CD4-positive, alpha-beta T cell treated with Interleukin-17A for 1 hour (primary cell): ENCODE measurements around the gene MAN1A1.

ENCODE experiments used
- DNase-seq: peaks from one replicate; pipeline ENCODE4 v3.0.0-alpha.2; 2020

The MAN1A1 gene

GRCh38 chr6:119226089-119226488 lies 123.5 kb downstream of the MAN1A1 start:
- DNase-seq = no peak

DNA sequence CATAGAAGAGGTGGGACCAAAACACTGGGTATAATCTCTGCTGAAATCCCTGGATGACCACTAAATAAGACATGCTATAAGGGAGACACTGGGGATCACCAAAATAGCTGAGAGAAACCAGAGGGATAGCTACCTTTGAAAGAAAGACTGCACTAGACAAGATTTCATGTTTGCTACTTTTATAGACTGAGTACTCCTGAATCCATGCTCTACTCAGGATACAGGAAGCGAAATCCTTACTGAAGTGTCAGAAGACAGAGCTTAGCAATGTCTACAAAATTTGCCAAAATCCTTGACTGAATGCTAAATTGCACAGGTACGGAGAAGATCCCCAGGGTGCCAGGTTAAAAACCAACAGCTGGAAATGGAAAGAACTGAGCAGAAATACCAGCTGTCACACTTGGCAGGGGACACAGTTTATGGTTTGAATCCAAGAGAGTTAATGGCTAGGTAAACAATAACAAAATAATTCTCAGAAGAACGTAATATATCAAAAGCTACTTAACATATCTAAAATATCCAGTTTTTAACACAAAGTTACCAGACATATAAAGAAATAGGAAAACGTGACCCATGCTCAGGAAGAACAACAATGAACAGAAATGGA lies 125.4 kb downstream of the MAN1A1 start:
- DNase-seq = no peak

GRCh38 chr6:119220452-119220851 lies 129.1 kb downstream of the MAN1A1 start:
- DNase-seq = no peak

GRCh38 chr6:119218548-119218947 lies 131.0 kb downstream of the MAN1A1 start:
- DNase-seq = no peak

- no peak for DNase-seq
These were observed 133.5 kb downstream of the MAN1A1 start for GRCh38 chr6:119215885-119216590.

GRCh38 chr6:119215309-119215708 lies 134.3 kb downstream of the MAN1A1 start:
- DNase-seq = no peak

- DNase-seq = no peak
These were observed 139.0 kb downstream of the MAN1A1 start for GRCh38 chr6:119210596-119210995.

- no peak for DNase-seq
These were observed 139.9 kb downstream of the MAN1A1 start for GRCh38 chr6:119209452-119210205.

DNA sequence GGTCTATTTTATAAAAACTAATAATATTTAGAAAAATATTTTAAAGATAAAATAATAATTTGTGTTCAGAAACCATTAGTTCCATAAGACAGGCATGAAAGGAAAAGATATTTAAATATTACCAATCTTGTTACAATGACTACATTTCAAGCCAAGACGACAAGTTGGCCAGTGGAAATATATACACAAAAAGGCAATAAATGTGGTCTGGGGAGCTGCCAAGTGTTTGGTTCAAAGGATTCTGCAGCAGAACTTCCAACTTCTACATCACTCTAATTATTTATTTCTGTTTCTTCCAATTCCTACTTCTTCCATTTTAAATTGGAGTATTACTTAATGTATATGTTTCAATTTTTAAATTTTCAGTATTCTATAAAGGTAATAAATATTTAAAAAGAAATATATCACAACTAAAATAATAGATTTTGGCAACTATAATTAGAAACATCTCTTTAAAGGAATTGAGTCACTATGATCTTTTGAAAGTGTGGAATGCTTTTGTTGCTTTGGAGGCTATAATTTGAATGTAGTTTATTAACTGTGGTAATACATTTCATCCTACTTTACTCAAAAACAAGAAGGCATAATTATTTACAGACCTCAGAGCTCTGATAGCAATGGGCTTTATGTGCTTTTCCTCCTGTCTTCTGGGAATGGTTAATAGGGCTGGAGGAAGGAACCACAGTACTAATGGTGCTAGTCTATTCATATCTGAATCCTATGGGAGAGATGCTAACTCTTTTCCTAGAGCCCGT lies 141.4 kb downstream of the MAN1A1 start:
- no peak for DNase-seq

GRCh38 chr6:119207327-119207726 lies 142.2 kb downstream of the MAN1A1 start:
- no peak for DNase-seq

DNA sequence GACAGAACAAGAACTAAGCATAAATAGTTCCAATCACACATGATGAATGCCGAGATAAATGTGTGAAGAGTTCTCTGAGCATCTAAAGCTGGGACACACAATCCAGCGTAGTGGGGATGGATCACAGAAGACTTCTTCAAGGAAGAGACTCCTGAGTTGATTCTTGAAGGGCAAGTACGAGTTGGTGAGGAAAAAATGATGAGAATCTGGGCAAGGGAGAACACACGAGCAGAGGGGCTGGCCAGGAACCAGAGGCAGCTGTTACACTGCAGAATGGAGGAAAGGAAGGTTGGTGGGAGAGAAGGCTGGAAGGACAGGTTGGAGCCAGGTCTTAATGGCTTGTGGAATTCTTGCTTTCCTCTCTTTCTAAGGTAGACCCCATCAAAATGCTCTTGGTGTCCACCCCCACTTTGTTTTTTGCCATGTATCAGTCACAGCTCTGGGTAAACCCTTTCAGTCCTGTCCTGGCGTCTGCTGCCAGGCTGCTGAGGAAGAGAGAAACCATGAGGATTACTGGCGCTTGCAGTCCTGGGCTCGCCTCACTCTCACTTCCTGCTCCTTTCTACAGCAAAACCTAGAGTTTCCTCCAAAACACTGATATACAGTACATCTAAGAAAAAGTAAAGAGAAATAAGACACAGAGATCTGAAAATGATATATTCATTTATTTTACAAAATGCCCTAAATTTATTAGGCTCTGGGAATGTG lies 143.5 kb downstream of the MAN1A1 start:
- no peak for DNase-seq

DNA sequence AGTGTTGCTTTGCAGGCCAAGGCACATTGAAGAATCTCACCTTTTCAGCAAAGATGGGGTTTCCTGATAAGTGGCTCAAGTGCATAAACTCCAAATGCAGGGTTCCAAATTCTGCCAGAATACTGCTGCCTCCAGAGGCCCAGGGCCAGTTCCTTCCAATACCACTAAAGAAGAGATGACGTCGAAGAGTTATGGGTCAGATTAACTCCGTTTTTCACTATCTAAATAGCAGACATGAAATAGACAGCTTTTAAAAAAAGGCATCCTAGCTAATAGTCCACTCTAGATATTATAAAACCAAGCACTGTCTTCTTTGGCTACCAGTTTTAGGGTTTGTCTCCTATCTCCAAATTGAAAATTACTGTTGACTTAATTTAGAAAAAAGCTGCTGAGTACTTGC lies 144.8 kb downstream of the MAN1A1 start:
- no peak for DNase-seq

DNA sequence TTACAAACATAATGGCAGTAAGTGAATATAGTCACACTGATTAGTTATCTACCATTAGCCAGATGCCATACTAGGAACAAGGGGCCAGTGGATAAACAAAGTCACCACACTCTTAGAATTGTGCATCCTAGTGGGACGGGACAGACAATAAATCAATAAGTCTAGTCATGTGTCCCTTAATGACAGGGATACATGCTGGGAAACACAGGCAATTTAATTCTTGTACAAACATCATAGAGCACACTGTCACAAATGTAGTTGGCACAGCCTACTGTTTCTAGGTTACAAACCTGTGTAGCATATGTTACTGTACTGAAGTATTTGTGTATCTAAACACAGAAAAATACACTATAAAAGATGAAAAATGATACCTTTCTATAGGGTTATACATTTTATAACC lies 148.1 kb downstream of the MAN1A1 start:
- DNase-seq = no peak

- no peak for DNase-seq
These were observed 148.9 kb downstream of the MAN1A1 start for GRCh38 chr6:119200512-119201175.

- DNase-seq = no peak
These were observed 152.3 kb downstream of the MAN1A1 start for GRCh38 chr6:119197271-119197670.

DNA sequence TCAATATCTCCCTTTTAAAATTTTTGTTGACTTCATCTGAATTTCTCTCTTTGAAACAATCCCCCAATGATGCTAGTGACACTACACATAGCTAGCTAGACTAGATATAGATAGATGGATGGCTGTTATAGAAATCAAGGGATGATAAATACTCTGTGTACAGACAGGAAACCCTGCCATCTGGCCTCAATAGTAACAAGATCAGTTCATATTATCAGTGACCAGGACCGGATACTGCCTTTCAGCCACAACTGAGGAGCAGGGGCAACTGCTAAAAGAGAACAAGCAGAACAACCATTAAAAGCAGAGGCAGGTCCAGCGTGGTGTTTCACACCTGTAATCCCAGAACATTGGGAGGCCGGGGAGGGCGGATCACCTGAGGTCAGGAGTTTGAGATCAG lies 152.8 kb downstream of the MAN1A1 start:
- no peak for DNase-seq

DNA sequence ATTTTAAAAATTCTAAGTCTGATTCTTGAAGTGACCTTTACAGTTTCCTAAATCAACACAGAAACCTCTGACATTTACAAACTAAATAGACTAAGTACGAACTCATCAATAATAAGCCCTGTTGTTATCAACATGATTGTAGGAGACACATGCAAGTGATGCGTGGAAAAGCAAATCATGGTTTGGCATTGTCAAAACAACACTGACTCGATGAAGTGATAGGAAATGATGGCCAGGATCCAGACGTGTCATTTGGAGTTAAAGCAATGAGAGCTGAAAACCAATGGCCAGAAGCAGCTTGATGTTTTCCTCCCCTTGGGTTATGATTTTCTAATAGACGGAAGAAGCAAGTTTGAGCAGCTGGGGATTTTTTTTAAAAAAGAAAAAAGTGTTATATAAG lies 153.7 kb downstream of the MAN1A1 start:
- DNase-seq = no peak

- no peak for DNase-seq
These were observed 154.4 kb downstream of the MAN1A1 start for GRCh38 chr6:119195204-119195603.

DNA sequence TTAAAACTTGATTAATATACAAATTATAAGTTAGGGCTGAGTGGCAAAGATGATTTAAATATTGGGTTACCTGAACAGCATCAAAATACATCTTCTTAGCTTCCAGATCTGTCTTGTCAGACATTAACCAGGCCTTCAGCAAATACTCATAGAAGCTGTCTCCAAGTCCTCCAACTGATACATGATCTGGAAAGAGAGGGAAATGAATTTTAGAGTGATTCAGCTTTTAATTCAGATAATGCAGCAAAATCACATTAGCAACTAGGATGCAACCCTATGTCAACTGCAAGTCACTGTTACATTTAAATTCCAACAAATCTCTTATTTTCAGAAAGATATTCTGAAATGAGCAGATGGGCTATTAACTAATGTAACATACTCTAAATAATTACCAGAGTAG lies 155.9 kb downstream of the MAN1A1 start:
- no peak for DNase-seq

DNA sequence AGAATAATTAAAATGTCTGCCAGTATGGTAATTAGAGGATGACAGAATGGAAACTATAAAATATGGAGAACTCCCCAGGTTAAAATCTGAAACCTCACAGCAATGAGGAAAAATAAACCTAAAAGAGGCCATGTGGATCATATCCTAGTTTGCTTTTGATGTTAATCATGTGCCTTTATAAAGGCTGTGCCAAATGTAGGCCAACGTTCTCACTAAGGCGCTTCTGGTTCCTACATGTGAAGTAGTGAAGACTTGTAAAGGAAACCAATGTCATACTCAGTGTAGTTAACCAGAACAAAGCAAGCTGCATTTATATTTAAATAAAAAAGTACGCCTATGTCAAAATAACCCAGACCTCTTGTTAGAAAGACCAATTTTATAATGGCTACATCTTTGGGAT lies 157.4 kb downstream of the MAN1A1 start:
- DNase-seq = no peak

GRCh38 chr6:119190176-119190575 lies 159.4 kb downstream of the MAN1A1 start:
- no peak for DNase-seq

GRCh38 chr6:119189498-119189897 lies 160.1 kb downstream of the MAN1A1 start:
- no peak for DNase-seq
